Measurements from ENCODE around the gene MAML2.
A peak's percentile ranks its signal among the peaks of the same experiment; 100 is the strongest.

The MAML2 gene

DNA sequence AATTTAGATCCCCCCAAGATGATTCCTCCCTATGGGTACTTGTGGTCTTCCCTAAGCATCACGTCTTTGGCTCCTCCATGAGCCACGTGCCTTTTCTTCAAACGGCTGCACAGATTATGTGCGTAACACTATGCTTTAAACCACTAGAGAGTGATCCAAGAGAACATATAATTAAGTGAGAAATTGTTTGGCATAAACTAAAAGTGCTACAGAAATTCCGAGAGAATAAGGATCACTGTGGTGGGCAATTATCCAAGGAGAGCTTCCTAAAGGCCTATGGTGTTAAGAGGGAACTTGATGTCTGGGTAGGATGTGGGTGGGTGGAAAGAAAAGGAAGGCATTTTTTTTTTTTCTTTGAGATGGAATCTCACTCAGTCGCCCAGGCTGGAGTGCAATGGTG is 110.9 kb downstream of the MAML2 start:
- Histone ChIP-seq H3K27me3 (ENCODE audit: control insufficient read depth in 2 of 2, insufficient read depth in 2 of 2, low read length in 2 of 2) (no peaks in the 10 kb centered on the region), H3K9ac (ENCODE audit: low read depth in 1 of 2, low read length in 2 of 2) (no peak overlapping the region), H3K9me3 (ENCODE audit: control insufficient read depth in 2 of 2, low read length in 2 of 2) (no peaks in the 10 kb centered on the region), H3K4me1 (ENCODE audit: control insufficient read depth in 2 of 2, insufficient read depth in 2 of 2, low read length in 2 of 2) (no peaks in the 10 kb centered on the region), H3K4me3 (ENCODE audit: low read length in 2 of 2) (no peak overlapping the region), H3K27ac (ENCODE audit: low read depth in 2 of 2, low read length in 2 of 2) (no peak overlapping the region), H3K36me3 (ENCODE audit: control insufficient read depth in 2 of 2, insufficient read depth in 2 of 2, low read length in 2 of 2) (no peaks in the 10 kb centered on the region)

DNA sequence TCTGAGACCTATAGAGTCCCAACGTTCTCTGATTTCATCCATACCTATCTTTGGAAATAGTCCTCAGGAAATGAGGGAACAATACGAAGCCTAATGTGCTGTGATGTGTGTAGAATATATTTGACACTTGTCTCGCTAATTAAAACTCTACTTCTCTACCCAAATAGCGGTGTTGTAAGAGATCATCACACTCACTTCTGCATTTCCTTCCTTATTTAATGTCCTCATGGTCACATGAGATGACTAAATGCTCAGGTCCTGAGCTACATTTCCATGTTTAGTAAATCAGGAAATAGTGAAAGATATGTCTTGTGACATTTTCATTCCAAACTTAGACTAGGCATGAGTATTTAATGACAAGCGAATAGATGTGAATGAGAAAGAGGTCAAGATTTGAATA is 112.3 kb downstream of the MAML2 start:
- Histone ChIP-seq H3K4me3 (ENCODE audit: low read length in 2 of 2) (no peak overlapping the region), H3K36me3 (ENCODE audit: control insufficient read depth in 2 of 2, insufficient read depth in 2 of 2, low read length in 2 of 2) (no peaks in the 10 kb centered on the region), H3K9me3 (ENCODE audit: control insufficient read depth in 2 of 2, low read length in 2 of 2) (no peaks in the 10 kb centered on the region), H3K27me3 (ENCODE audit: control insufficient read depth in 2 of 2, insufficient read depth in 2 of 2, low read length in 2 of 2) (no peaks in the 10 kb centered on the region), H3K4me1 (ENCODE audit: control insufficient read depth in 2 of 2, insufficient read depth in 2 of 2, low read length in 2 of 2) (no peaks in the 10 kb centered on the region), H3K9ac (ENCODE audit: low read depth in 1 of 2, low read length in 2 of 2) (no peak overlapping the region), H3K27ac (ENCODE audit: low read depth in 2 of 2, low read length in 2 of 2) (no peak overlapping the region)

DNA sequence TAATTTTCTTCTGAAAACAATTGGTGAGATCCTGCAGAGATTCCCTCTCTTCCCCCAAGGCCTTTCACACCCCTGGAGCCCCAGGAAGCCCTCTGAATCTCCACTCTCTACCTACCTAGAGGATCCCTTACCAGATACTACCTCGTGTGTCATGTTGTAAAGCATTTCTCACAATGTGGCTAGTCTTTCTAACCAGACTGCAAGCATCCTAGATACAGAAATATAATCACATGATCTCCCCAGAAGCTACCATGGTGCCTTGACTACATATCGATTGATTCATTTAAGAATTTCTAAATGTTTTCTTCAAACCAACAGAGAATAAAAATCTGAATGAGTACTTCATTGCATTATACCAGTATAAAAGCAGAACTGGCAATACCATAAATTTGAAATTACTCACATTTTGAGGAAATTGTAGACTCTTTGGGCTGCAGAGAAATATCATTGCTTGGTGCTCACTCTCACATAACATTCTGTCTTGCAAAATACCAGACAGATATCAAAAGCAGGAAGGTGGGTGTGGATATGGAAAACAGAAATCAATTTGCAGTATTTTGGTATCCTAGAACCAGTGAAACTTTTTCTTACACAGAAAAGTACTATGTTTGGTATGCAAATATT is 113.5 kb downstream of the MAML2 start:
- Histone ChIP-seq H3K9me3 (ENCODE audit: control insufficient read depth in 2 of 2, low read length in 2 of 2) (no peaks in the 10 kb centered on the region), H3K36me3 (ENCODE audit: control insufficient read depth in 2 of 2, insufficient read depth in 2 of 2, low read length in 2 of 2) (no peaks in the 10 kb centered on the region), H3K27me3 (ENCODE audit: control insufficient read depth in 2 of 2, insufficient read depth in 2 of 2, low read length in 2 of 2) (no peaks in the 10 kb centered on the region), H3K4me1 (ENCODE audit: control insufficient read depth in 2 of 2, insufficient read depth in 2 of 2, low read length in 2 of 2) (no peaks in the 10 kb centered on the region), H3K9ac (ENCODE audit: low read depth in 1 of 2, low read length in 2 of 2) (no peak overlapping the region), H3K4me3 (ENCODE audit: low read length in 2 of 2) (no peak overlapping the region), H3K27ac (ENCODE audit: low read depth in 2 of 2, low read length in 2 of 2) (peak overlapping the region in 1 of 2 donors; percentile 26)

DNA sequence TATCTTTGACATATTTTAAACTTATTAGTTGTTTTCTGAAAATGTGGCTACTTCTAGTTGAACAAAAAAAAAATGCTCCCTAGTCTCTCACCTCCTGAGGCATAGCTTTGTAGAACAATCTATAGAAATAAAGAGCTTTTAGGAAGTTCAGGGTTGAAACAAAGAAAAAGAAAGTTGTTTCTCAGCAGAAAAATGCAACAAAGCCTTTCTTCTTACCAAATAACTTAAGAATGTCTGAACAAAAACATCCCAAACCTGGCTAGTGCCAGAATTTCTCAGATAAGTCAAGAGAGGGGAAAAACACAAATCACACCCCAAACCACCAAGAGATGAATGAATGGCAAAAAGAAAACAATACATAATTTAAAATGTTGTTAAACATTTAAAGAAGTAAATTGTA is 114.1 kb downstream of the MAML2 start:
- Histone ChIP-seq H3K4me3 (ENCODE audit: low read length in 2 of 2) (no peak overlapping the region), H3K9ac (ENCODE audit: low read depth in 1 of 2, low read length in 2 of 2) (no peak overlapping the region)

DNA sequence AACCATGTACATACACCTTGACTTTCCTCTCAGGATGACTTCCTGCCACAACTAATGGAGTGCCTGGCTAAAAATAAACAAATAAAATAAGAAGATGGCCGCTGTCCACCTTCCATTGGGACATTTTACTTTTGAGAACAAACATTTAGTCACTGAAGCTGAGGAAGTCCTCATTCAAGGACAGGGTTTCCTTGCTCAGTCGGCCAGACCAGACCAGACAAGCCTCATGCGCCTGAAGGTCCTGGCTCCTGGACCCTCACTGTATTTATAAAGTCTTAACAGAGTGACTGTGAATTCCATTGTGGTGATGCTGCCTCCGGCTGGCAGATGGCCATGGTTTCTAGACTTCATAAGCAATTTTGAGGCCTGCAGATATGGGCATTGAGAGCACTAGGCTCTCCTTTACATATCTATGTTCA is 114.5 kb downstream of the MAML2 start:
- H3K4me1 ChIP-seq (ENCODE audit: control insufficient read depth in 2 of 2, insufficient read depth in 2 of 2, low read length in 2 of 2), result no peaks in the 10 kb centered on the region
- peak overlapping the region; percentile 3 to 26 for H3K27ac ChIP-seq (ENCODE audit: low read depth in 2 of 2, low read length in 2 of 2)
- no peaks in the 10 kb centered on the region for H3K27me3 ChIP-seq (ENCODE audit: control insufficient read depth in 2 of 2, insufficient read depth in 2 of 2, low read length in 2 of 2)
- H3K4me3 ChIP-seq (ENCODE audit: low read length in 2 of 2), result no peak overlapping the region
- no peaks in the 10 kb centered on the region for H3K36me3 ChIP-seq (ENCODE audit: control insufficient read depth in 2 of 2, insufficient read depth in 2 of 2, low read length in 2 of 2)
- H3K9ac ChIP-seq (ENCODE audit: low read depth in 1 of 2, low read length in 2 of 2), result no peak overlapping the region
- no peaks in the 10 kb centered on the region for H3K9me3 ChIP-seq (ENCODE audit: control insufficient read depth in 2 of 2, low read length in 2 of 2)

More for the DNA sequence above, 114.1 kb downstream of the MAML2 start:
- H3K27me3 ChIP-seq (ENCODE audit: control insufficient read depth in 2 of 2, insufficient read depth in 2 of 2, low read length in 2 of 2), result no peaks in the 10 kb centered on the region
- no peaks in the 10 kb centered on the region for H3K36me3 ChIP-seq (ENCODE audit: control insufficient read depth in 2 of 2, insufficient read depth in 2 of 2, low read length in 2 of 2)
- peak overlapping the region; percentile 12 to 26 for H3K27ac ChIP-seq (ENCODE audit: low read depth in 2 of 2, low read length in 2 of 2)
- H3K9me3 ChIP-seq (ENCODE audit: control insufficient read depth in 2 of 2, low read length in 2 of 2), result no peaks in the 10 kb centered on the region
- no peaks in the 10 kb centered on the region for H3K4me1 ChIP-seq (ENCODE audit: control insufficient read depth in 2 of 2, insufficient read depth in 2 of 2, low read length in 2 of 2)

DNA sequence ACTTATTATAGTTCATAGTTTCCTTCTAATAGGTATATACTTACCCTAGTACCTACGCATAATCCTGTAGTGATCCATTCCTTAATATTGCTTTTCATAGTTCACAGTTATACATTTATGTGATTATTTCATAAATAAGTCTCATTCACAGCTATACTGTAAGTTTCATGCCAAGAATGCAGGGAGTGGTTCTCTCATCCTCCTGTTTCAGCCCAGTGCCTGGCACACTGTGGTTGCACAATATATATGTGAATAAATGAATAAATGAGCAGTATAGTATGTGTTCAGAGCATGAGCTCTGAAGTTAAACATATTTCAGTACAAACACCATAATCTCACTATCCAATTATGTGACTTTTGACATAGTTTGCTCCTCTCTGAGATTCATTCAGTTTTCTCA is 115.8 kb downstream of the MAML2 start:
- H3K36me3 ChIP-seq (ENCODE audit: control insufficient read depth in 2 of 2, insufficient read depth in 2 of 2, low read length in 2 of 2), result no peaks in the 10 kb centered on the region
- no peaks in the 10 kb centered on the region for H3K27me3 ChIP-seq (ENCODE audit: control insufficient read depth in 2 of 2, insufficient read depth in 2 of 2, low read length in 2 of 2)
- no peaks in the 10 kb centered on the region for H3K9me3 ChIP-seq (ENCODE audit: control insufficient read depth in 2 of 2, low read length in 2 of 2)
- H3K4me3 ChIP-seq (ENCODE audit: low read length in 2 of 2), result no peak overlapping the region
- no peak overlapping the region for H3K9ac ChIP-seq (ENCODE audit: low read depth in 1 of 2, low read length in 2 of 2)
- H3K27ac ChIP-seq (ENCODE audit: low read depth in 2 of 2, low read length in 2 of 2), result no peak overlapping the region
- H3K4me1 ChIP-seq (ENCODE audit: control insufficient read depth in 2 of 2, insufficient read depth in 2 of 2, low read length in 2 of 2), result no peaks in the 10 kb centered on the region

DNA sequence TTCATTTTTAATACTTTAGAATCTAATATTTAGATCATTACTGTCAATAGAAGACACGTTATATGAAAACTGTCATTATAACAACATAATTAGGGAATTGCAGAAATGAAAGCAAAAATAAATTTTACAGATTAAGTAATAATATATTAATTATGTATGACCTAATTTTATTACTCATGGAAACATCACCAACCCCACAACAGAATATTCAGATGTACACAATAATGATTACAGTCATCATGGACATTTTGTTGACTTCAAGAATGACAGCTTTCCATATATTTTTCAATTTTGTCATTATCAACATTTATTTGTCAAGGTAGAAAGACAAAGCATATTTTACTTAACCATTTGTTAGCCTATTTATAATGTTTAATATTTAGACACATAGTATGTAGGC is 119.9 kb downstream of the MAML2 start:
- no peak overlapping the region for H3K4me3 ChIP-seq (ENCODE audit: low read length in 2 of 2)
- H3K9me3 ChIP-seq (ENCODE audit: control insufficient read depth in 2 of 2, low read length in 2 of 2), result no peaks in the 10 kb centered on the region
- H3K27ac ChIP-seq (ENCODE audit: low read depth in 2 of 2, low read length in 2 of 2), result no peak overlapping the region
- no peaks in the 10 kb centered on the region for H3K27me3 ChIP-seq (ENCODE audit: control insufficient read depth in 2 of 2, insufficient read depth in 2 of 2, low read length in 2 of 2)
- H3K36me3 ChIP-seq (ENCODE audit: control insufficient read depth in 2 of 2, insufficient read depth in 2 of 2, low read length in 2 of 2), result no peaks in the 10 kb centered on the region
- H3K9ac ChIP-seq (ENCODE audit: low read depth in 1 of 2, low read length in 2 of 2), result no peak overlapping the region
- no peaks in the 10 kb centered on the region for H3K4me1 ChIP-seq (ENCODE audit: control insufficient read depth in 2 of 2, insufficient read depth in 2 of 2, low read length in 2 of 2)

DNA sequence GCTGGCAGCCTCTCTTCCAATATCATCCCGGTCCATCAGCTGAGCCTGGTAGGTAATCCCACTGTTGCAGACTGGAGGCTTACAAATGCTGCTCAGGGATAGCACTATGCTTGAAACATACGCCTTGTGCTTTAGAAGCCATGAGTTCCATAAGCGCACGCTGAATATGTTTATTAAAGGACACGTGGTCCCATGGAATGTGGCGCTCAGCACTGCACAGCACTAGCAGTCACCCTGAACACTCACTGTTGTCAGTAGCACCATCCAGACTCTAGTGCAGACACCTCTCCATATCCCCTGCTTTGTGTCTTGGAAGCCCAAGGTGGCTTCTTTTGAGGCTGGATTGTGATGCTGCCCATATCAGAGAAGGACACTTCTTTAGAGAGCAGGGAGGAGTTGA is 120.9 kb downstream of the MAML2 start:
- H3K4me1 ChIP-seq (ENCODE audit: control insufficient read depth in 2 of 2, insufficient read depth in 2 of 2, low read length in 2 of 2), result peaks cover 0 to under 1% of the 10 kb centered on the region in 2 donors
- no peaks in the 10 kb centered on the region for H3K27me3 ChIP-seq (ENCODE audit: control insufficient read depth in 2 of 2, insufficient read depth in 2 of 2, low read length in 2 of 2)
- no peak overlapping the region for H3K27ac ChIP-seq (ENCODE audit: low read depth in 2 of 2, low read length in 2 of 2)
- no peak overlapping the region for H3K4me3 ChIP-seq (ENCODE audit: low read length in 2 of 2)
- H3K9ac ChIP-seq (ENCODE audit: low read depth in 1 of 2, low read length in 2 of 2), result no peak overlapping the region
- no peaks in the 10 kb centered on the region for H3K9me3 ChIP-seq (ENCODE audit: control insufficient read depth in 2 of 2, low read length in 2 of 2)
- no peaks in the 10 kb centered on the region for H3K36me3 ChIP-seq (ENCODE audit: control insufficient read depth in 2 of 2, insufficient read depth in 2 of 2, low read length in 2 of 2)

DNA sequence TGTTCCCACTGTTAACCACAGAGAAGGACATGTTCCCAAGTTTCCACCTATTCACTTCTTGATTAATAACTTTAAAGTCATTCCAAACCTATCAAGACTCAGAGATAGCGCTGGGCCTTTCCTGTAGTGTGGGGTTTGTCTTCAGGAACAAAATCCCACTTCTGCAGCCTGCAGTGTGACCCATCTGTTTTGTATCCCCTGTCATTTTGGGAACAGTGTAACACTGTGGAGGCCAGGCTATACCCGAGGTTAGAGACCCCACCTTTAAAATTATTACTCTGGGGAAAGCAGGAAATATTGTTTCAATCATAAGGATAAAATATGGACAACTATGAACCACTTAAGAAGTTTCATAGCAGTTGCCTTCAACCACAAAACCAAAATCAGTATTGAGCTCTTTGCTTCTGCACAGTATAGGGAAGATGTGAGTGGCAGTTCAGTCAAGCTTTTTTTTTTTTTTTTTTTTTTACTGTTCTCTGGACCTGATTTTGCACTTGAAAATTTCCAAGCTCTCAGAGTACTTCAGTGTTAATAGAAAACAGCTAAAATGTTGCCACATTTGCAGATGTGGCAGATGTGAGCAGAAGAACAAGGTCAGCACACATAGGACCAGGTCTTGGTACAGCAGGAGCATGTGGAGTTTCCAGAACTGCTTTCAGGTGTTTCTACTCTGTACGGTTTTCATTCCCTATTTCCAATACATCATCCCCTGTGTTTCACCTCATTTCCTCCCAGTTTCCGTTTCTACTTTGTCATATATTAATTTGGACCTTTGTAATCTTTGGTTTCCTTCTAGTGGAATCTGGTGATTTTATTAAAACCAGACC is 121.5 kb downstream of the MAML2 start:
- no peaks in the 10 kb centered on the region for H3K9me3 ChIP-seq (ENCODE audit: control insufficient read depth in 2 of 2, low read length in 2 of 2)
- H3K36me3 ChIP-seq (ENCODE audit: control insufficient read depth in 2 of 2, insufficient read depth in 2 of 2, low read length in 2 of 2), result no peaks in the 10 kb centered on the region
- no peak overlapping the region for H3K4me3 ChIP-seq (ENCODE audit: low read length in 2 of 2)
- no peak overlapping the region for H3K27ac ChIP-seq (ENCODE audit: low read depth in 2 of 2, low read length in 2 of 2)
- H3K27me3 ChIP-seq (ENCODE audit: control insufficient read depth in 2 of 2, insufficient read depth in 2 of 2, low read length in 2 of 2), result no peaks in the 10 kb centered on the region
- no peak overlapping the region for H3K9ac ChIP-seq (ENCODE audit: low read depth in 1 of 2, low read length in 2 of 2)
- peaks cover 5 to 7% of the 10 kb centered on the region in 2 donors for H3K4me1 ChIP-seq (ENCODE audit: control insufficient read depth in 2 of 2, insufficient read depth in 2 of 2, low read length in 2 of 2)

DNA sequence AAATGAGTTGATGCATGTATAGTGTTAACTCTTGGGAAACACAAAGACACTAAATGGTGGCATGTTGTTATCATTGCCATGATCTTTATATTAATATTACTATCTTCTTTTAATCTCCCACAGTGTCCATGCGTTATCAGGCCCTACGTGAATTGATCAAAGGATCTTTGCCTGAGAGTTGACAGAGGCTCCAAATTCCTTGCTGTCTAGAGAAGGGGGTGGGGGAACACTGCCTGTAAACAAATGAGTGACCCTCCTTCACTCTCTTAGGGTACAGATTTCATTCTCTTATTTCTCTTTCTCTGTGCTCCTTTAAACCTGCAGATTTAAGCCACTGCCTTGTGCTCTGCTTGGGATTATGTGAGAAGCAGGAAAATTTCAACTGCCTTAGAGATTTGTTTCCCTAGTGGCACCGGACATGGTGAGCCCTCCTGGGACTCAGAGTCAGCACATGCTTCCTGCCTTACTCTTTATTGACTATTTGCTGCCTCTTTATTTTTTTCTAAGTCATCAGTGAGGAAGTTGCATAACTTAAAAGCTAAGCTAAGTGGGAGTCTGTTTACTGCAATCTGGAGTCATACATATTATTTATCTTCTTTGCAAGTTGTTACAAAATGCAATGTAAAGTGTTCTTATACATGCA is 122.9 kb downstream of the MAML2 start:
- no peak overlapping the region for H3K9ac ChIP-seq (ENCODE audit: low read depth in 1 of 2, low read length in 2 of 2)

More for the DNA sequence above, 122.9 kb downstream of the MAML2 start:
- H3K27ac ChIP-seq (ENCODE audit: low read depth in 2 of 2, low read length in 2 of 2), result peak overlapping the region in 1 of 2 donors; percentile 20
- no peaks in the 10 kb centered on the region for H3K27me3 ChIP-seq (ENCODE audit: control insufficient read depth in 2 of 2, insufficient read depth in 2 of 2, low read length in 2 of 2)
- H3K4me1 ChIP-seq (ENCODE audit: control insufficient read depth in 2 of 2, insufficient read depth in 2 of 2, low read length in 2 of 2), result peaks cover 8 to 16% of the 10 kb centered on the region in 2 donors
- H3K4me3 ChIP-seq (ENCODE audit: low read length in 2 of 2), result no peak overlapping the region
- no peaks in the 10 kb centered on the region for H3K9me3 ChIP-seq (ENCODE audit: control insufficient read depth in 2 of 2, low read length in 2 of 2)
- H3K36me3 ChIP-seq (ENCODE audit: control insufficient read depth in 2 of 2, insufficient read depth in 2 of 2, low read length in 2 of 2), result no peaks in the 10 kb centered on the region
